OCI-LY3 (cell line): ENCODE measurements around the gene SEPSECS.

Source experiments
- H2AFZ ChIP-seq: fragments of 200-600, 300-600 bp; shearing (Covaris generic); 2 replicates; pipeline ENCODE4 v1.6.0; 2014; ENCODE audit warnings: antibody characterized with exemption, low read depth, low read length
- H3K27ac ChIP-seq: fragments of 200-600, 300-600 bp; sonication (generic); 2 replicates; pipeline ENCODE4 v1.5.1; 2014; ENCODE audit warnings: mild to moderate bottlenecking, low read length, moderate library complexity, mixed read lengths
- H3K27me3 ChIP-seq: fragments of 200-600, 300-600 bp; sonication (generic); 2 replicates; pipeline ENCODE4 v1.6.1; 2014; ENCODE audit warnings: low read depth, low read length, mixed read lengths
- H3K36me3 ChIP-seq: fragments of 200-600, 300-600 bp; sonication (generic); replicated peaks from 2 replicates; pipeline ENCODE3; 2014; ENCODE audit warnings: low read depth, low read length, mixed read lengths
- H3K4me1 ChIP-seq: fragments of 300-600, 200-600 bp; sonication (generic); 2 replicates; pipeline ENCODE4 v1.6.1; 2014; ENCODE audit warnings: low read length, mixed read lengths
- H3K4me2 ChIP-seq: fragments of 200-600, 300-600 bp; sonication (generic); 2 replicates; pipeline ENCODE4 v1.6.1; 2014; ENCODE audit warnings: low read length, mixed read lengths
- H3K4me3 ChIP-seq: fragments of 300-600, 200-600 bp; sonication (generic); 2 replicates; pipeline ENCODE4 v1.5.1; 2014; ENCODE audit warnings: antibody characterized with exemption, mild to moderate bottlenecking, low read length, moderate library complexity
- H3K79me2 ChIP-seq: fragments of 300-600, 200-600 bp; shearing (Covaris generic); 2 replicates; pipeline ENCODE4 v1.6.1; 2014; ENCODE audit warnings: mild to moderate bottlenecking, low read length, mixed read lengths
- H3K9ac ChIP-seq: fragments of 300-600, 200-600 bp; shearing (Covaris generic); 2 replicates; pipeline ENCODE4 v1.6.0; 2014; ENCODE audit warnings: mild to moderate bottlenecking, low read length, moderate library complexity
- H3K9me3 ChIP-seq: fragments of 200-600, 300-600 bp; shearing (Covaris generic); 2 replicates; pipeline ENCODE4 v1.6.1; 2014; ENCODE audit warnings: low read length, mixed read lengths; ENCODE audit not compliant: insufficient read depth
- H4K20me1 ChIP-seq: fragments of 200-600, 300-600 bp; sonication (generic); 2 replicates; pipeline ENCODE4 v1.6.1; 2016; ENCODE audit warnings: low read length, mixed read lengths; ENCODE audit not compliant: insufficient read depth
- EZH2phosphoT487 ChIP-seq: fragments of 200-600 bp; shearing (Covaris generic); IDR thresholded peaks from 2 replicates; pipeline ENCODE4 v1.6.1; 2018; ENCODE audit warnings: antibody characterized with exemption, mixed run types, low read depth
- TF ChIP-seq, protein P1 (sequence below): fragments of 200-600, 300-600 bp; sonication (generic); IDR thresholded peaks from 2 replicates; pipeline ENCODE4 v1.5.1; 2014; ENCODE audit warnings: antibody characterized with exemption, low read length, low read depth

Gene SEPSECS

DNA sequence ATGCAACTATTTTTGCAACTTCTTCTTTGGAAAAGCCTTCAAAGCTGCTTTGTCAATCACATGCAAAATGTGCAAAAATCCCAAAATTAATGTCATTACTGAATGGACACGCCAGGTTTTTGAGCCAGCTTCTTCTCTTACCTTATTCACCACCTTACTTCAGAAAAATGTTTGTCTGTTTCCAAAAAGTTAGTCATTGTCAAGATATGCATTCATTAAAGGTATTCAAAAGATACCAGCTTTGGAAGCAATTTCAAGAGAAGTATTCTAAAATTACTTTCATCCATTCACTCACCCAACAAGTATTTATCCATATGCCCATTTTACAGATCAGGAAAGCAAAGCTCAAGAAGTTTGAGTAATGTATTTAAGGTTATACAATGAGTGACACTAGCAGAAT lies 2.3 kb upstream of the SEPSECS start:
- H3K4me1 ChIP-seq = peaks cover 12% of the 10 kb centered on the region
- TF ChIP-seq, protein P1, sequence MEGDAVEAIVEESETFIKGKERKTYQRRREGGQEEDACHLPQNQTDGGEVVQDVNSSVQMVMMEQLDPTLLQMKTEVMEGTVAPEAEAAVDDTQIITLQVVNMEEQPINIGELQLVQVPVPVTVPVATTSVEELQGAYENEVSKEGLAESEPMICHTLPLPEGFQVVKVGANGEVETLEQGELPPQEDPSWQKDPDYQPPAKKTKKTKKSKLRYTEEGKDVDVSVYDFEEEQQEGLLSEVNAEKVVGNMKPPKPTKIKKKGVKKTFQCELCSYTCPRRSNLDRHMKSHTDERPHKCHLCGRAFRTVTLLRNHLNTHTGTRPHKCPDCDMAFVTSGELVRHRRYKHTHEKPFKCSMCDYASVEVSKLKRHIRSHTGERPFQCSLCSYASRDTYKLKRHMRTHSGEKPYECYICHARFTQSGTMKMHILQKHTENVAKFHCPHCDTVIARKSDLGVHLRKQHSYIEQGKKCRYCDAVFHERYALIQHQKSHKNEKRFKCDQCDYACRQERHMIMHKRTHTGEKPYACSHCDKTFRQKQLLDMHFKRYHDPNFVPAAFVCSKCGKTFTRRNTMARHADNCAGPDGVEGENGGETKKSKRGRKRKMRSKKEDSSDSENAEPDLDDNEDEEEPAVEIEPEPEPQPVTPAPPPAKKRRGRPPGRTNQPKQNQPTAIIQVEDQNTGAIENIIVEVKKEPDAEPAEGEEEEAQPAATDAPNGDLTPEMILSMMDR = no peak
- TF ChIP-seq EZH2phosphoT487 = no peak
- H3K27ac ChIP-seq = no peak overlapping the region
- H3K9me3 ChIP-seq = no peaks in the 10 kb centered on the region
- H4K20me1 ChIP-seq = no peaks in the 10 kb centered on the region
- no peak overlapping the region for H2AFZ ChIP-seq
- H3K79me2 ChIP-seq = peaks cover 19% of the 10 kb centered on the region
- H3K4me2 ChIP-seq = no peak overlapping the region
- no peak overlapping the region for H3K4me3 ChIP-seq
- no peak overlapping the region for H3K9ac ChIP-seq
- no peaks in the 10 kb centered on the region for H3K27me3 ChIP-seq
- no peaks in the 10 kb centered on the region for H3K36me3 ChIP-seq

DNA sequence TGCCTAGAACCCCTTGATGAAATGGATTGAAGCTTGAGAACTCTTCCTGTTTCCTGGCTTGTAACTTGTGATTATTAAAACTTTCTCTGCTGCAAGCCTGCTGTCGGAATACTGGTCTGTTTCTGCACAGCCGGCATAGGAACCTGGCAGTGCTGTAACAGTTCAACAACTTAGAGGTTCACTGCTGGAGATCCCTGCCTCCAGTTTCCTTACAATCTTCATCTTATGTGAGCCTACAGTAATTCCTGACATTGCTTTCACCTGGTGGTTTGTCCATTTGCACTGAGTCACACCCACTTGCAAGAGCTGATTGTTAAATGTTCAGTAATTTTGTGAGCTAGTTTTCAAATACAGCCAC lies 1.3 kb upstream of the SEPSECS start:
- Histone ChIP-seq H3K9ac (peak overlapping the region; percentile 90; the same call in 1 of the 2 replicates), H3K36me3 (peaks cover 2% of the 10 kb centered on the region), H3K27ac (no peak overlapping the region), H4K20me1 (no peaks in the 10 kb centered on the region), H3K27me3 (no peaks in the 10 kb centered on the region), H3K9me3 (no peaks in the 10 kb centered on the region), H2AFZ (no peak overlapping the region), H3K4me2 (peak overlapping the region; percentile 84), H3K79me2 (peaks cover 19% of the 10 kb centered on the region), H3K4me1 (peaks cover 12% of the 10 kb centered on the region), H3K4me3 (peak overlapping the region; percentile 95)
- no peak for TF ChIP-seq EZH2phosphoT487
- TF ChIP-seq, protein P1 = no peak

DNA sequence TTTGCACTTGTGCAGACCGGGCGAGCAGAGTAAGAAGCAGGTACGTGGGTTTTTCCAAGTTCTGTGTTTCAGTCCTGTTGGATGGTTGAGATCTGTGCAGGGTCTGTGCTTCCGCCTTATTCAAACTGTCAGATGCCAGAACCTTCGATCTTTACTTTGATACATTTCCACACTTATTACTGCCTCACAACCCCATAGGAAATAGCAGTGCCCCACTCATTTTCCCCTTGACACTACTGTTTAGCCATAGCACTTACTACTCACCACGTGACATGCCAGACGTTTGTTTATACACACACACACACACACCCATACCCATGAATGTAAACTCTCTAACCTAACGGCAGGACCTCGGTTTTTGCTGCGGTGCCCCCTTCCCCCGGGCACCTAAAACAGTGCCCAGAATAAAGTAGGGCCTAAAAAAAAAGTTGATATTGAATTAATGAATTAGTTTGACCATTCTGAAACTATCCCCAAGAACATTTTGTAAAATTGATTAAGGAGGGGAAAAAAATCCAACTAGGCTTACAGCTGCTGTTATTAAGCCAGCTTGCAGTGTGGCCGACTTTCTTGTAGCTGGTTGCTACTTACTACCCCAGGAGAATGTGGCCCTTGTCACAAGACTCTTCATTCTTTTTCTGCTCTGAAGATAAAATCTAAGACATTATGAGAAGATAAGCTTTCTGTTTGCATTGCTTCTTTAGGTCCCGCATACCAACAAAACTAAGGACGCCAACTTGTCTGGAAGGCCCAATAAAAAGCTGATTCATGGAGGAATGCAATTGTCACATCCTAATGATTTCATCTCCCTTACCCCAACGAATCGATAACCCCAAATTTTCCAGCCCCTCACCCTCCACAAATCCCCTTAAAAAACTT lies 704 bp upstream of the SEPSECS start:
- Histone ChIP-seq H3K27me3 (no peaks in the 10 kb centered on the region), H3K36me3 (peaks cover 2% of the 10 kb centered on the region), H4K20me1 (no peaks in the 10 kb centered on the region), H3K4me3 (peak overlapping the region; percentile 95), H2AFZ (peak overlapping the region; percentile 91), H3K4me2 (peak overlapping the region; percentile 84), H3K27ac (peak overlapping the region; percentile 90), H3K9ac (peak overlapping the region; percentile 90), H3K79me2 (peaks cover 19% of the 10 kb centered on the region), H3K4me1 (peaks cover 12% of the 10 kb centered on the region), H3K9me3 (no peaks in the 10 kb centered on the region)
- TF ChIP-seq EZH2phosphoT487 = no peak
- TF ChIP-seq, protein P1 = no peak

DNA sequence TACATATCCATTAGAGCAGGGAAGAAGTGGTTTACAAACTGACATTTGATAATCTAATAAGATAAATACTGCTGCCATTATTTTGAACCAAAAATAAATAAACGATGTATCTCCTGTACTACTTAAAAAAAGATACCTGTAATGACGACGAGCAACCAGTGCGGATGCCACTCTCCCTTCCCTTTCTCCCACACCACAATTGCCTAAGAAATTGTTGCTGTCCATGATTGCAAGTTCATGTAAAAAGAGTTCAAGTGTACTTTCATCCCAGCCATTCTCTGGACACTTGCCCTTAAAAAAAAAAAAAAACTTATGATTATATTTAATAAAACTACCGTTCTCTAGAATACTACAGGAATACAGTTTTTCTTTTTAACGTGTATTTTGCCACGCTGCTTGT lies 1.4 kb downstream of the SEPSECS start:
- H3K27ac ChIP-seq = no peak overlapping the region
- peaks cover 5% of the 10 kb centered on the region for H3K36me3 ChIP-seq
- peaks cover 19% of the 10 kb centered on the region for H3K79me2 ChIP-seq
- no peaks in the 10 kb centered on the region for H3K27me3 ChIP-seq
- H3K4me3 ChIP-seq = peak overlapping the region; percentile 95
- peaks cover 12% of the 10 kb centered on the region for H3K4me1 ChIP-seq
- H3K4me2 ChIP-seq = peak overlapping the region; percentile 73
- no peak overlapping the region for H2AFZ ChIP-seq
- no peak overlapping the region for H3K9ac ChIP-seq
- H4K20me1 ChIP-seq = no peaks in the 10 kb centered on the region
- TF ChIP-seq, protein P1 = no peak
- no peak for TF ChIP-seq EZH2phosphoT487
- H3K9me3 ChIP-seq = no peaks in the 10 kb centered on the region
